GM19240 (cell line): Measurements from ENCODE around the gene KIF1A.

Source experiments
- DNase-seq: peaks from one replicate; pipeline ENCODE4 v3.0.0; 2011; ENCODE audit warnings: low spot score; ENCODE audit not compliant: insufficient read length

The KIF1A gene

DNA sequence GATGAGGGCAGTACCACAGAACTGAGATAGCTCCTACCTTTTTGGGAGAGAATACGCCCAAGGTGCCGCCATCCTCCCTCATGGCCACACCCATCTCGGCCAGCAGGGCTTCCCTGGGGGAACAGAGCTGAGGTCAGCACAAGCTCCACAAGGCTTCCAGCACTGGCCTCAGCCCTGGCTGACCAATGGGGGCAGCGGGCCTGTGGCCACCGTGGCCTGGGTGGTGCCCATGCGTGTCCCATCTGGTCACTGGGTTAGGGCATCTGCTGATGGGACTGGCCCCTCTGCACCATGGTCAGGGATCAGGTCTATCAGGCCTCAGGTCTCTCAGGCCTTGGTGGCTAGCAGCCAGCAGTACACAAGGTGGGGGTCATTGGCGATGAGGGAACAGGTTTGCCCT is 50.9 kb downstream of the KIF1A start:
- no peak for DNase-seq

DNA sequence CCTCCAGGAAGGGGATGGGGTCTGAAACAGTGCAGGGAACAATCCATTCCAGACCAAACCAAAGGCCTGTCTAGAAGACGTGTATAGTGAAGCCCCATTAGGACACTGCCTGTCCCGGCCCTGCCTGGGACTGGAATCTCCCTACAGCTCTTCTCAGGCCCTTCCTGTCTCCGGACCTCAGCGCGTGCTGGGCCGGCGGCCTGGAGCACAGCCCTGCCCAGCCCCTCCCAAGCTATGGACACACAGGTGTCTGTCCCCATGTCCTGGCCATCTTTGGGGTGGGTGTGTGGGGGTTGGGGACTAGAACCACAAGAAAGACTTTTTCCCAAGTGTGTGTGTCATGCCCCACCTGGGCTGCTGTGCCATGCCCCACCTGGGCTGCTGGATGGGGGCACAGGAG is 51.8 kb downstream of the KIF1A start:
- DNase-seq, result no peak

DNA sequence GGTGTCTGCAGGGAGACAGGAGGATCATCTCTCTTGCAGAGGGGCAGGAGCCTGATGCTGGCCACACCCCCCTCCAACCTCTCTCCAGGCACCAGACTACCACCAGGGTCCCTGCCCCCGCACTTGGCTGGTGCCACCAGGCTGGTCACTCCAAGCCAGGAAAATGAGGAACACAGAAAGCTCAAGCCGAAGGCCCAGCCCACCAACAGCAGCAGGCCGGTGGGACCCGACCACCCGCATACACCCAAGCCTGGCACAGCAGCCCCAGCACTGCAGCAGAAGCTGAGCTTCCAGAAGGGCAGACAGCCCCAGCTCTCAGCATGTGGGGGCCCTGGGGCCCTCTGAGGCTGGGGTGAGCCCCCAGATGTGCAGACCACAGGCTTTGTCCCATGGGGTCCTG is 52.7 kb downstream of the KIF1A start:
- no peak for DNase-seq

DNA sequence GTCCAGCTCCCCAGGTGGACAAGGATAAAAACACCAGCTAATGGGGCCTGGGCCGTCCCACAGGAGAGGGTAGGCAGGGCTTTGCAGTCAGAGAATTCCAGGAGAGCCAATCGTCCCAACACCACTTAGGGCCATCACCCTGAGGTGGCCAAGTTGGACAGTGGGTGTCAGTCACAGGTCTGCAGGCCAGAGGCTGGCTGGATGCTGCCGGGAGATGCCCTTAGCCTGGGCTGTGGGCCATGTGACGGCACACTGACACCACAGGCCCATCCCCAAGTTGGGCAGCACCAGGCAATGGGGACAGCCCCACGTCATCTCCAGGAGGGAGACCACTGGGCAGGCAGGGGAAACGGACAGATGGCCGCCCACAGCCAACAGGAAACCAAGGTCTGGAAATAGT is 53.9 kb downstream of the KIF1A start:
- no peak for DNase-seq

DNA sequence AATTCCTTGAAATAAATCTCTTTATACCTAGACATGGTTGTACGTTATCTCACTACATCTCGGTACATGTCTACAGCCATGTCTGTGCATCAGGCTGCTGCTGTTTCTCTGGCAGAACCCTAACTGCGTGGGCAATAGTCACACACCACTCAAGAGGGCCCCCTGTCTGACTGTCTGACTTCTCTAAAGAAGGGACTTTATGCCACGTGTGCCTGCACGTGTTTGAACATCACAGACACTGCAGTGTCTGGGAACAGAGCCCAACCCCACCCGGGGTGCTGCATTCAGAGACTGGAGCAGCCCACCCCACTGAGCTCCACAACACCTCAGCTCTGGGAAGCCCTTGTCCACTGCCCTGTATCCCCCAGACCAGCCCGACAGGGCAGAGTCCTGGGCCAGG is 55.0 kb downstream of the KIF1A start:
- DNase-seq, result no peak

- DNase-seq, result no peak
Measured at GRCh38 chr2:240764605-240765004, 55.4 kb downstream of the KIF1A start.

DNA sequence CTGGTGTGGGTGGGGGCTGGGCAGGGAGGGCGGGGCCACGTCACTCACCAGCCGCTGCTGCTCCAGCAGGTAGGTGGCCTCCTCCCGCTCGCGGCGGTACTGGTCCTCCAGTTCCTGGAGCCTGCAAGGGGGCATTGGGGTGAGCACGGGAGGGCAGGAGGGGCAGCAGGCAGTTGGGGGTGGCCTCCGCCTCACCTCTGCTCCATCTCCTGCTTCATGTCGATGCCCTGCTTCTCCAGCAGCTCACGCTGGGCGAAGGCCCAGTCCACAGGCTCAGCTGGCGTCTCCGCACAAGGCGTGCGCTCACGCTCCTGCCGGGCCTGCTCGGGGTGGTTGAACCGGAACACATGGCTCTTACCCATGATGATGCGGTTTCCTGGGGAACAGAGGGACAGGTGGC is 57.0 kb downstream of the KIF1A start:
- DNase-seq, result no peak

DNA sequence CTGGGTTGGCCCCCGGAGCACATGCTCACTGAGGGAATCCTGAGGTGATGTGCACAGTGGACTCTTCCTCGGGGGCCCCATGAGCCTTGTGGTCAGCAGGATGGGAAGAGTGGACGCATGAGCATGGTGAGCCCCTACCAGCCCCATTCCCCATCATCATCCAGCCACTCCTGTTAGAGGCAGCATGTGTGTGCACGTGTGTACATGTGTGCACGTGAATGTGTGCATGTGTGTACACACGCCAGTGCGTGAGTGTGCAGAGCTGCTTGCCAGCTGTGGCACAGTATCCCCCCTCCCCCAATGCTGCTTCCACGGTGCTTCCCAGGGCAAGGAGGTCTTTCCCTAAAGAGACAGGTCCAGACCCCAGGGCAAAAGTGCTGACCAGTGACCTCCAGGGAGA is 57.8 kb downstream of the KIF1A start:
- DNase-seq, result no peak

DNA sequence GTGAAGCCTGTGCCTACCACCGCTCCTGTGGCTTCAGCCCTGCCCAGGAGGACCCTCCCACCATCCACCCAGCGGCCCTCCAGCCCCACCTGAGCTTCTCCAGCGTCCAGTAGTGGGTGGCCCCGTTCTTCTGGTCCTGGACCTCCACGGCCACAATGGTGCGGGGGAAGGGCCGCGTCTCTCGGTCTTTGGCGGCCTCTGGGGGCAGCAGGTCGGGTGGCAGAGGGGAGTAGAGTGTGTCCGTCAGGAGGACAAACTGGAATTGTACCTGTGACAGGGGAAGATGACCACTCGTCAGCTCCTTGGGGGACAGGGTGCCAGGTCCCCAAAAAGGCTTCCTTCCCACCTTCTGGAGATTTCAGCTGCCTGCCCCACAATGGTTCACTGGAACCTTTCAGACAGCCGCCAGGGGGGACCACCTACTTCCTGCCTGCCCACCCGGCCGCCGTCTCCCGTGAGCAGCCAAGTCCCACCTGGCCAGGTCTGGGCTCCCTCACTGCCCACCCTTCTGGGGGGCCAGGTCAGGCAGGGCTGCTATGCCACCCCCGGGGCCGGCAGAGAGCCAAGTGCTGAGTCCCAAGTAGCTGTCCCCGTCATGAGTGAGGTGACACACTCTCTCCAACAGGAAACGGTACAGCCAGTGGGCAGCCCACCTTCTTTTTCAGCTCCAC is 59.3 kb downstream of the KIF1A start:
- DNase-seq, result no peak

DNA sequence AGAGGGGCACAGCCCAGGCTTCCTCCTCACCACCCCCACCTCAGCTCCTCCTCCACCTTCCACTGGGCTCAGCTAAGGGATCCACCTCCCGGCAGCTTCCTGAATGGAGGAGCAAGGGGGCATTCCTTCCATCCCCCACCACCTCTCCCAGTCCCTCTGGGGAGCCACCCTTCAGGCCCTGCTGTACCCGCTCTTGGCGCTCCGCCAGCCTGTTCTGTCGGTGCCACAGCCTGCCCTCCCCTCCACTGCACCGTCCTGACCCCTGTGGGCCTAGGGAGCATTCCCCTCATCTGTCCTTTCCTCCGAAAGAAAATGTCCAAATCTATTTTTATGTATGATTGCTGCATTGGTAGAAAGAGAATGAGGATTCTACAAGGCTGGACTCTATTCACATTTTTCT is 59.9 kb downstream of the KIF1A start:
- DNase-seq, result no peak

- DNase-seq, result no peak
Measured at GRCh38 chr2:240759459-240759858, 60.6 kb downstream of the KIF1A start.

DNA sequence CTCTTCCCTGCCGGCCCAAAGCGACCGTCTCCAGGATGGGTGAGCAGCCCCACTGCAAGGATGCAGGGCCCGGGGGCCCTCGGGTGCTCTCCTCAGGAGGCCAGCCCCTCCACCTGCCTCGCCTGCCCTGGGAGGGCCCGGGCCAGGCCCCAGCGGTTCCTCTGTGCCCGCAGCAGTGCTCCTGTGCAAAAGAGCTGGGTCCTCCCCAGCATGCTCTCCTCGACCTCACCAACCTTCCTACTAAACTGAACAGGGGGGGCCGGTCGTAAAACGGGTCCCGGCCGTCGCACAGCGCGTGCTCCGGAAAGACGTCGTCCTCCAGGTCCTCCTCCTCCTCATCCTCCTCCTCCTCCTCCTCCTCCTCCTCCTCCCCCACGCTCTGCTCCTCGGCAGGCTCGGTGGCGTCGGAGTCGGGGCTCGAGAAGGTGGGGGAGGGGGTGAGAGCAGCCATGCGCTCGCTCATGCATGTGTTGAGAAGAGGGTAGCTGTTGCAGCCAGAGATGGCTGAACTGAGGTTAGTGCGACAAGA is 62.9 kb downstream of the KIF1A start:
- no peak for DNase-seq

- DNase-seq, result no peak
Measured at GRCh38 chr2:240752209-240752608, 67.8 kb downstream of the KIF1A start.

DNA sequence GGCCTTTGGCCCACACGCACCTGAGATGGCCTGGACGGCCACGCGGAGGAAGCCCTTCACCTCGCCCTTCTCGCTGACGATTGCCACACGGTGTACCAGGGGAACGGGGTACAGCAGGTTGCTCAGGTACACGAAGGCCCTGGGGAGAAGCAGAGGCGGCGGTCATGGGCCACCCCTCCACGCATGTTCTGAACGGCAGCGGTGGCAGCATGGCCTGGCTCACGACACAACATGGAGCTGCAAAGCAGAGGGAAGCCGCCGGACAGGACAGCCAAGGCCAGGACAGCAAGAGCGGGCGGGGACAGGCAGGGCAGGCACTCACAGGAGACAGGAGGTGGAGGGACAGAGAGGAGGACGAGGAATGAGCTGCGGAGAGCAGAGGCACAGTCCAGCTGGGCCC is 69.6 kb downstream of the KIF1A start:
- no peak for DNase-seq

GRCh38 chr2:240749516-240749915 is 70.5 kb downstream of the KIF1A start:
- no peak for DNase-seq

- DNase-seq, result no peak
Measured at GRCh38 chr2:240747256-240747655, 72.8 kb downstream of the KIF1A start.

GRCh38 chr2:240746671-240747070 is 73.3 kb downstream of the KIF1A start:
- DNase-seq, result no peak

DNA sequence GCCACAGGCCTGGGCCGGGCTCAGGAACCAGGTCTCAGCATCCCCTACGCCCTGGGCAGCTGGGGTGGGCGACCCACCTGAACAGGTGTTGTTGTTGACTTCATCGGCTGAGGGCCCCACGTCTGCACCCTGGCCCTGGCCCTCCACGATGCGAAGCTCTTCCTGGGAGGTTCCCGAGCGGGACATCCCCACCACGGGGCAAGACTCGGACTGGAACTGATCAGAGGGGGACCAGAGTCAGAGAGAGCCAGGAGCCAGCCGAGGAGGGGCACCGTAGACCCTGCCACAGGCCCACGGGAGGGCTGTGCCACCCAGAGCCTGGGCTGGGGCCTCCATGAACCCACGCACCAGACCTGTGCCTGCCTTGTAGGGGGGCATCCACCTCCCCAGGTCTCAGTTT is 74.1 kb downstream of the KIF1A start:
- DNase-seq, result no peak

DNA sequence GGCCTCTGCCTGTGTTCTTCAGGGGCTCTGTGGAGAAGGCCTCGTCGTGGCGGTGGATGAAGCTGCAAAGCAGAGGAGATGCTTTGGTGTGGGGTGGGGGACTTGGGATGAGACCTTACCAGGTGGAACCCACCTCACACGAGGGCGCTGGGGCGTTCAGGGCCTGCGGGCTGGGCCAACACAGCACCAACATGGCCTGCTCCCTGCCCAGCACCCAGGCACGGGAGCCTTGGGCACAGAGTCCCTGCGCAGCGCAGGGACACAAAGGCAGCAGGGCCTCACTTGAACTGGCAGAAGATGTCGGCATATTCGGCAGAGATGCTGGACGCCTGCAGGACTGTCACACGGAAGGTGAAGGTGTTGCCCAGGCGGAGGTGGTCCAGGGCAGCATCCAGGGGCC is 74.6 kb downstream of the KIF1A start:
- no peak for DNase-seq

DNA sequence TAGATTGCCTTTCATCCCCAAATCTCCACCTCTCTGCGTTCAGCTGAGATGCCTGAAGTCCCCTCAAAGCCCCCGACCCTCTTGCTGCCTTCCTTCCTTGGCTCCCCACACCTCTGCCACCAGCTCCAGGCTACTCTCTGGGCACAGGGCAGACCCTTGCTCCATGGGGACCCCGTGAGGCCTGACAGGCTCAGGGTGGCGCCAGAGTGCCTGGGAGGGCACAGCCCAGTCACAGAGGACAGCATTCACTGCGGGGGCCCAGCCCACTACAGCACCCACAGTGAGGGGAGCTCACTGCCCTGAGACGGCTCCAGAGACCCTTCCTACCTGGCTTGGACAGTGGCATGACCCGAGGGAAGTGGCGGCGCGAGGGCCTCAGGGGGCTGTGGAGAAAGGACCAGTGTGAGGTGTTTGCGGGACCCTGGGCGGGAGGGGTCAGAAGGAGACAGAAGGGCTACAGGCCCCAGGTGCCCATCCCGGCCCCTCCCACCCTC is 77.4 kb downstream of the KIF1A start:
- DNase-seq, result no peak

DNA sequence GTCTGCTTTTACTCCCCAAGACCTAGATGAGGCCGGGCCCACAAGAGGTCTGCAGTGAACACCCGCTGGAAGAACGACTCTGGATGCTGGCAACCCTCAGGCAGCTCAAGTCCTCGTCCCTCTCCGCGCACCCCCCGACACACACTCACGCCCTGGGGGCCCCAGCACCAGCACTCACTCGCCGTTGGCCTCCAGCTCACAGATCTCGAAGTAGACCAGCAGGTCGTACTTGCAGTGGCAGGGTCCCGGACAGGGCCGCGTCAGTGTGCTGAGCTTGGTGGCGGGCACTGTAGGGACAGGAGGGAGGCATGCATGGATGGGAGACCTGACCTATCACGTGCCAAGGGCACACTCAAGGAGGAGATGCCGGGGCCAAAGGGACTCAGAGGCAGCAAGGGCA is 78.9 kb downstream of the KIF1A start:
- no peak for DNase-seq

GRCh38 chr2:240739797-240740196 is 80.2 kb downstream of the KIF1A start:
- no peak for DNase-seq

GRCh38 chr2:240737958-240738357 is 82.1 kb downstream of the KIF1A start:
- DNase-seq, result no peak

- no peak for DNase-seq
Measured at GRCh38 chr2:240737512-240737911, 82.5 kb downstream of the KIF1A start.
